HG03342 (cell line): Measurements from ENCODE around the gene UBE2H.
"Not testable (repeated sequence)": the region's sequence is repeated elsewhere in the genome, so short reads cannot be mapped to it uniquely, and the experiment has no call there.

Source experiments
- ATAC-seq: cut with Tn5 transposase; IDR thresholded peaks from one replicate; pipeline ENCODE4 v1.9.1; 2021; ENCODE audit warnings: mild to moderate bottlenecking, moderate library complexity; ENCODE audit not compliant: unreplicated experiment

The UBE2H gene

DNA sequence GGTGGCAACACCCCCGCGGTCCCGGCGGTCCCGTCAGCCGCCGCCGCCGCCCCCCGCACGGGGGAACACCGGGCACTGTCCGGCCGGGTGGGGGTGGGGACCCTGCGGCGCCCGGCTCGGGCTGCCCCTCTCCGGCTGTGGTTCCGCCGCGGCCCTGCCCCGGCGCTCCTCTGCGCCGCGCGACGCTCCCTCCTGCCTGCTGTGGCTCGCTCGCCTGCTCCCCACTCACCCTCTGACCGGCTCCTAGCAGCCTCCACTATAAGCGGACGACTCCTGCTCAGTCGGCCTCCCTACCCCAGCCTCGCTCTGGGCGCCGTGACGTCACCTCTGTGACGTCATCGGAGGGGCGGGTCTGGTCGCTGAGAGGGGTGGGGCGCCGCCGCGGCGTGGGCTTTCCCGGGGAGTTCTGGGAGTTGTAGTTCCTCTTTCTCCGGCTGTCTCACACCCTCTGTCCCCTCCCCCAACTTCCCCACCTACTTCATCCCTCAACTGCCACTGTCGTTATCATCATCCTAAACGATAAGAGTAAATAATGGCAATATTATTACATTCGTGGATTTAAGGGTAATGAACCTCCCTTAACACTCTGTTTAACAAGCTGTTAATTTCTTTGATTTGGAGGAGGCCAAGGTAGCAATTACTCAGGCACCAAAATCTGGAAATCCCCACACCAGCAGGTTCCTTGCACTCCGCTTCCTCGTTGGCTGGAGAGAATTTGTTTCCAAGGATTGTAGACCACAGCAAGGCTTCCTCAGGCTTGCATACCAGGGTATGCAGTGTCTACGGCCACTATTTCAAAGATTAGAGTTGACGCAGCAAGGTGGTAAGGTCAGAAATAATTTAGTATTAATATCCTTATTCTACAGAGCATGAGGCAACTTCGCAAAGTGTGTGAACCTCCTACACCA lies at the start of gene UBE2H:
TSS of gene UBE2H (minus strand) at position 308 of the 908 bp plus-strand sequence. CDS start 405 bp downstream, outside the sequence.
- ATAC-seq, result peak; percentile 64

DNA sequence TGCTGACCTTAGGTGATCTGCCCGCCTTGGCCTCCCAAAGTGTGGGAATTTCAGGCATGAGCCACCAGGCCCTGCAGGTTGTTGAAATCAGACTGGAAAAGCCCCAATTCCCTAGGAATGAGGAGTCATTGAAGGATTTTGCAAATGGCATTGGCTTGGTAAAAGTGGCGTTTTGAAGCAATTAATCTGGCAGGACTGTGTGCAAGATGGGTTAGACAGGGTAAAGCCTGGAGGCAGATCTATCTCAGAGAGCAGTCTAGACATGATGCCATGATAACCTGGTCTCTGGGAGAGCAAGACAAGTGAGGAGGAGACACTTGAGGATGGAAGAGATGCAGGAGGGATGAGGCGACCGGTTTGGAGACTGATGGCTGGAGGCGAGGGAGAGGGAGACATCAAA lies 45.7 kb upstream of the UBE2H start:
- no peak for ATAC-seq

DNA sequence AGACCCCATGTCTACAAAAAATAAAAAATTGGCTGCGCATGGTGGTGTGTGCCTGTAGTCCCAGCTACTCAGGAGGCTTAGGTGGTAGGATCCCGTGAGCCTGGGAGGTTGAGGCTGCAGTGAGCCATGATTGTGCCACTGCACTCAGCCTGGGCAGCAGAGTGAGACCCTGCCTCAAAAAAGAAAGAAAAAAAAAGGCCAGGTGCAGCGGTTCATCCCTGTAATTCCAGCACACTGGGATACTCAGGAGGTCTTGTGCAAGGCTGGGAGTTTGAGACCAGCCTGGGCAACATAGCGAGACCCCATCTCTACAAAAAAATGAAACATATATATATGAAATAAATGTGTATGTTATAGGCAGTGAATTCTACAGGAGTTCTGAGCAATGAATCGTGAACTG lies 44.5 kb upstream of the UBE2H start:
- no peak for ATAC-seq

DNA sequence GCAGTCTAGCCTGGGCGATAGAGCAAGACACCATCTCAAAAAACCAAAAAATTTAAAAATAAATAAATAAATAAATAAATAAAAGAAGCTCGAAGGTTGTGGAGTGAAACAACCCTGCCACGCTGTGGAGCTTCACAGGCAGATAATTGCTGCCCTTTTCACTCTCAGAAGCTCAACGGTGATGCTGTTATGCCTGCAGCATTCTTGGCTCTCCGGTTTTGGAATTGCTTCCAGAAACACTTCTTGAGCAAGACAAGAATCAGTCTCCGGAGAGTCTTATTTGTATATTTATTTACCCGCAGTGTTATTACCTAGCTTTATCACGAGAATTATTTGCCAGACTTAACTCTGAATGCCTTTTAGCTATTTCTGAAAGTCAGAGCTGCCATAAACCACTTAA lies 40.5 kb upstream of the UBE2H start:
- ATAC-seq, result no peak

DNA sequence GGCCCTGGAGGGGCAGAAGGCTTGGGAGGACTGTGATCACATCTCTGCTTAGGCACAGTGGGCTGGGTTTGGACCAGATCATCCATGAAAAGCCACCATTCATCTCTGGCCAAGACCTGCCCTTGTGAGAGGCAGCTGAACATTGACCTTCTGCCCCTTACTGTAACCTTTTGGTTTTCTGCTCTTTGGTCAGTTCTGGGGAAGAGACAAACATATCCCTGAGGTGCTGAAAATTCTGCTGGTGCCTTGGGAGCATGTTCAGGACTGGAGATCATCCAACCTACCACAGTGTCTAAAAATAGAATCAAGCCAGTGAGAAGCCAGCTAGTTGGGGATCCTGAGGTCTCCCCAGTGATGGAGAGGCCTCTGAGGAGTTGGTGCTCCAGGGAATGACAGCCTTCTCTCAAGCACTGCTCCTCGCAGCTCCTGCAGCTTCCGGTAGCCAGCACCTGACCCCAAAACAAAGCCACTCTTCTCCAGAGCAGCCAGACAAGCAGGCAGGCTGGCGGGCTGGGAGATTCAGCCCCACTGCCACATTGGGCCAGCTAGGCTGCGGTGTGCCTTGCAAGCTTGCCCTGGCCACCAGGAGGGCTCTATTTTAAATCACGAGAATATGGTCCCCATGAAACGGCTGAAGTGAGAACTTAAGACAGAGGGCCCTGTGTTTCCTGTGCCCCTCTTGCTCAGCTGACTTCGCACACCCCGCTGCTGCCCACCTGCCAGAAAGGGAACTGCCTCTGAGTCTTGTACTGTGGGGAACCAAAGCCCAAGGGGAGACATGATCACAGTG lies 37.8 kb upstream of the UBE2H start:
- no peak for ATAC-seq

DNA sequence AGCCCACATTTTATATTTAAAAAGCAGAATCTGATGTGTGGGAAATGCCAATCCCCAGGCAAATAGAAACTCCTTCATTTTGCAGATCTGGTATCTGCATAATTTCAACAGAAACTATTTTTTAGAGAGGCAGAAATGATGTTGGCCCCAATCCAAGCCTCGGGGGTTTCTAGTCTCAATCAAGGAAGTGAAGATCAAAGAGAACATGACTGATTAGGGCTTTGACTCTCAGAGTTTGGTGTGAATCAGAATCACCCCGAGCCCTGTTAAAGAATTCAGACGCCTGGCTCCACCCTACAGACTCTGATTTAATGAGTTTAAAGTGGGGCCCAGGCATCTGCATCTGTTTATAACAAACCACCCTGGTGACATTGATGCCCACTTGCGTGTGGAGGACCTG lies 36.7 kb upstream of the UBE2H start:
- no peak for ATAC-seq

DNA sequence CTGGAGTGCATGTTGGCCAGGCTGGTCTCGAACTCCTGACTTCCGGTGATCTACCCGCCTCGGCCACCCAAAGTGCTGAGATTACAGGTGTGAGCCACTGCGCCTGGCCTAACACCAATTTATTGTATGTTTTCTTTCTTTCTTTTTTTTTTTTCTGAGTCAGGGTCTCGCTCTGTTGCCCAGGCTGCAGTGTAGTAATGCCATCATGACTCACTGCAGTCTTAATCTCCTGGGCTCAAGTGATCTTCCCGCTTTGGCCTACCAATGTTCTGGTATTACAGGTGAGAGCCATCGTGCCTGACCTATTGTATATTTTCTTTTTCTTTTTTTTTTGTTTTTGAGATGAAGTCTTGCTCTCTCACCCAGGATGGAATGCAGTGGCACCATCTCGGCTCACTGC lies 33.8 kb upstream of the UBE2H start:
- ATAC-seq, result no peak

DNA sequence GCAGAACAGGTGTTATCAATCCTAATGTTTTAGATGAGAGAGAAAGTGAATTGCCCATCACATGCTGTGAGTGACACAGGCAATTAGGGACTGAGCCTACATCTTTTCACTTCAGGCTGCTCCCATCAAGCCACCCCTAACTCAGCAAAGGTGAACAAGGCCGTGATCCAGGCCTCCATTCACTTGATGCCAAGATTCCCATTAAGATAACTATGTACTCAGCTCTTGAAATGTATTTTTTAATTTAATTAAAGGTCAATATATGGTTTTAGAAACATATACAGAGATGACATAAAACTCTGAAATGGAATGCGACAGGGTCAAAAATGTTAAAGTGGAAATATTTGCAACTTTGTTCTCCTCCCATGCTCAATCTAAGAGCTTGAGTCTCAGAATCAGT lies 27.9 kb upstream of the UBE2H start:
- ATAC-seq, result no peak

DNA sequence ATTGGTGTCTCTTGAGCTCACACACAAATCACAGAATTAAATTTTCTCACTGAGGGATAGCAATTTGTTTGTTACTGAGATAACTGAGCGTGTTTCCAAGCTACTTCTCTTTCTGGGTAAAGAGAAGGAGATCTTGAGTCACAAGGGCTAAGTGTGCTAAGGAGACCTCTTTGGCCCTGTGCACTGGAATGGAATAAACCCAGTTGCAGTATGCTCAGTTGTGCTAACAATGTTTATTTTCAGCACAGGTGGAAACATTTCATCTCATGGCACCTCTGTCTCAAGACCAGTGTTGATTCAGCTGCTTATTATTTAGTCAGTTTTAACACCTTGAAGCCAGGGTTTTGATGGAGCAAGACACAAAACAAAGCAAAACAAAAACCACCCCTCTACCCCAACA lies 22.5 kb upstream of the UBE2H start:
- ATAC-seq, result no peak

DNA sequence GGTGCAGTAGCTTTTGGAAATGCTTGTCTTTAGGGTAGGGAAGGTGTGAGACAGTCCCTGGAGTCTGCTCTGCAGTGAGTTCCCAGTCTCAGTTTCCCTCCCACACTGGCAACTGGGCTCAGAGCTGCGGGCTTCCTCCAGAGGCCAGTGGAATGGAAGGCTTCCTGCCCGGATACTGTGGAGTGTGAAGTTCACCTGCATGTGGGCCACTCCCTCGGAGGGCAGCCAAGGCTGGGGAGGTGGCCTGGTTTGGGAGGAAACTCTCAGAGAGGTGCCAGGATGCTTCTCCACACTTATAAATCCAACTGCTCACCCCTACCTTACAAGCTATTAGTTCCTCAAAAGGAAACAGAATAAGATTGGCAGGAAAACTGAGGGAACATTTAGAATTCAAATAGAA lies 18.1 kb upstream of the UBE2H start:
- ATAC-seq, result no peak

DNA sequence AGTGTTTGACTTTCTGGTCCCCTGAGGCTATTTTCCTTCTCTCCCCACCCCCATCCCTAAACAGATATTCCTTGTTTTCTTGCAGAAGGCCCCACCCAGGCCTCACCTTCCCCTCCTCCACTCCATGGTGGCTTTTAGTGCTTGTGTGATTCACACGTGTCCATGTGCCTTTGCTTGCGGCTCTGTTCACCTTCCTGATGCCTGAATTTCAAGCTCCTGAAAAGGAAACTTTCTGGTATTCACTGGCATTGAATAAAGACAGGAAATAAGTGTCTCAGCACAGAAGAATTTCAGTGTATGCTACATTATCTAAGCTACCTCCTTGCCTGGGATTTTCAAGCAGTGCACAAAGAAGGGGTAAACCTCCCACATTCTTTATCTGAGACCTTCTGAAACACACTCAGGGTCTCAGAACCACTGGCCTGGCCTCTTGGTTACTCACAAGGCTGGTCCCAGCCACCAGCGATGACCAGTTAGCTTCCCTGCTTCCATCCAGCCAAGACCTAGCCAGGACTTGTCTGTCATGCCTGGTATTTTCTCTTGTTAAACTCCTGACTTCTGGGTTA lies 17.2 kb upstream of the UBE2H start:
- no peak for ATAC-seq

DNA sequence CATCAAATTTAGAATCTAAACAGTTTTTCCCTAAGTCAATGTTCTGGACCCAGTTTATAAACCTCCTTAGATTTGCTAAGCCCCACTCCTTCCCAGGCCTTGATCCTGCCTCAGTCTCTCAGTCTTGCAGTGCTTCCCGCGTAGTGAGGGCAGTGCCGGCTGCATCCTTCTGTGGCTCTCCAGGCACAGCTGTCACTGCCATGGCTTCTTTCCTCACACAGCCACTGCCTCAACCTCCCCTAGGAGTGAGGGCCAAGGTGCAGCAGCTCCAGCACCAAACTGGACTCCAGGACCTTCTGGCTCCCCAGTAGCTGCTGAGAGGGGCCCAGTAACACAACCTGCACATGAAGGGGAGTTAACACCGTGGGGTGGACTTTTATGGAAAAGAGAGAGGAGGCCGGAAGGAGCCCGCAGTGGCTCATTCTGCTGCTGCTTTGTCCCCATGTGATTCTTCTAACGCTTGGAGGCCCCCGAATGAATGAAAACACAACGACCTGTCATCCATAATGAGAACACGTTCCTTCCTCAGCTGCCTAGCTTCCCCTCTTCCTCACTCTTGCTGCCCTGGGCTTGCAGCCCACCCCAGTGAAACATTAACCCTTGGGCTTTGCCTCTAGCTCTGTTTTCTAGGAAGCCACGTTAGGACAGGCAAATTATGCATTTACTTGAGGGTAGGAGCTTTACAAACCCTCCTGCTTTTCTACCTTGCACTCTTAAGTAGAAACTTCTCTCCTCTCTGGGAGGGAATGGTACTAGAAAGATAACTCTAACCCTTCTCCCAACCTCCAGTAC lies 16.0 kb upstream of the UBE2H start:
- ATAC-seq, result no peak

DNA sequence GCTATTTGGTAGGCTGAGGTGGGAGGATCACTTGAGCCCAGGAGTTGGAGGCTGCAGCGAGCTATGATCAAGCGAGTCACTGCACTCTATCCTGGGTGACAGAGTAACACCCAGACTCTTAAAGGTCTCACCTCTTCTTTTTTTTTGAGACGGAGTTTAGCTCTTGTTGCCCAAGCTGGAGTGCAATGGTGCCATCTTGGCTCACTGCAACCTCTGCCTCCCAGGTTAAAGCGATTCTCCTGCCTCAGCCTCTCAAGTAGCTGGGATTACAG lies 7.4 kb upstream of the UBE2H start:
- ATAC-seq, result not testable (repeated sequence)

DNA sequence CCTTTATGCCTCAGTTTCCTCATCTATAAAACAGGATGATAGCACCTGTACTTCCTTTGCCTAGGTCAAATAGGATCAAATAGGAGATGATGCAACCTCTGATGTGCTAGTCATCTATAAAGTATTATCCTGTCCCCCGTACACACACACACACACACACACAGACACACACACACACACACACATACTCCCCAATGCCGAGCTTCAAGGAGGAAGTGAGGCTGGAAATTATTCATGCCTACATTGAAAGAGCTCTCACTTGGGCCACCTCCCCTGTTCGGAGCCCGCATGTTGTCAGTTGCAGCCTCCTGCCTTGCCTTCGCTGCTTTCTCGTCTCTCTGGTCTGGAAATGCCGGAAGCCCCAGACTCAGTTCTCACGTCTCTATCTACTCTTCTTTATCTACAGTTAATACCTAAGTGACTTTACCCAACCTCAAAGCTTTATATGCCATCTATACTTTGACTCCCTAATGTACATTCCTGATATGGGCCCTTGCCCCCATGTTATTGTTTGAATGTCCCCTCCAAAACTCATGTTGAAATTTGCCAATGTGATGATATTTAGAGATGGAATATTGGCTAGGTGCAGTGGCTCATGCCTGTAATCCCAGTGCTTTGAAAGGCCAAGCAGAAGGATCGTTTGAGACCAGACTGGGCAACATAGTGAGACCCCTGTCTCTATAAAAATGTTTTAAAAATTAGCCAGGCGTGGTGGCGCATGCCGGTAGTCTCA lies 6.9 kb upstream of the UBE2H start:
- no peak for ATAC-seq

DNA sequence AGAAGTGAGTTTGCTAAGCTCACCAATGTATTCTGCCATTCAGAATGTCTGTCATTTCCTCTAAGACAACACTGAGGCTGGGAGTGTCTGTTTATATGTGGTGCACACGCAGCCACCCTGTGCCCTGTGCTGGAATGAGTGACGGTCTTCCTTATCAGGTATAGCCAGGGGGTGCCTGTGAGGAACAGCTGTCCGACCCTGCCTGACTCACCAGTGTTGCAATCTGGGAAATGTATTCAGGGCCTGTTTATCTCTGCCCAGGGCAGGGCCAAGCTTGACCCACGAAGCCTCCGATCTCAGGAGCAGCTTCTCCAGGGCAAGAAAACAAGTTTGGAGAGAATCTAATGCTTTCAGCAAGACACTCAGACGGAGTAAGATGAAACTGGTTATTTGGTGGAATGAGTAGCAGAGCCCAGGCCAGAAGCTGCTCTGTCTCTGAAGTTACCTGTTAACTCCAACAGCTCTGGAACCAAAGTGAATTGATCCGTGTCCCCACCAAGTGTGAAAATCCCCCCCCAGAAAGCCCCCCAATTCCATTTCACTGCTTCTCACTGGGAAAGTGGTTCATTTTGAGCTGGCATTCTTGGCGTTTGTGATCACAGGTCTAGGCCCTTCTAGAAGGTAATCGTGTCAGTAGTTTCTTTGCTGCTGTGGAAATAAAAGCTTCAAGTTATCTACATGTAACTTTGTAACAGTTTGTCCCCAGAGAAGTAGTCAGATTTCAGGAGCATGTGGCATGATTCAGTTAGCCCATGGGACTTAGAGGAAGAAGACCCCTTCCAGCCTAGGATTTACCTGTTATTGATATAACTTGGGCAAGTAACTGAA lies 6.1 kb upstream of the UBE2H start:
- no peak for ATAC-seq

DNA sequence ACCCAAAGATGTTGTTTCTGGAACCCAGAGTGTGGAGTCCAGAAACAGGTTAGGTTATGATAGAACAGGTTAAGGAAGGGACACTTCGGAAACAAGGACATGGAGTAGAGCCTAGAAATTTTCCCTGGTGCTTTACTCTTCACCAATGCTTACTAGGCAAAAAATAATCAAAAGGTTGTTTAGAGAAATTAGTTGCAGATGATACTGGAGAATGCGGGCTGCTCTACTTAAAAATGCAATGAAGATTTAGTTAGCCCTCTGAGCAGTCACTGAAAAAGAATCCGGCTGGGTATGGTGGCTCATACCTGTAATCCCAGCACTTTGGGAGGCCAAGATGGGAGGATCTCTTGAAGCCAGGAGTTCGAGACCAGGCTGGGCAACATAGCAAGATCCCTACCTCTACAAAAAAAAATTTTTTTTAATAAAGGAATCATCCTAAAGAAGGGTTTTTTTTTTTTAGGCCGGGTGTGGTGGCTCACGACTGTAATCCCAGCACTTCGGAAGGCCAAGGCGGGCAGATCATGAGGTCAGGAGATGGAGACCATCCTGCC lies 3.3 kb upstream of the UBE2H start:
- no peak for ATAC-seq

DNA sequence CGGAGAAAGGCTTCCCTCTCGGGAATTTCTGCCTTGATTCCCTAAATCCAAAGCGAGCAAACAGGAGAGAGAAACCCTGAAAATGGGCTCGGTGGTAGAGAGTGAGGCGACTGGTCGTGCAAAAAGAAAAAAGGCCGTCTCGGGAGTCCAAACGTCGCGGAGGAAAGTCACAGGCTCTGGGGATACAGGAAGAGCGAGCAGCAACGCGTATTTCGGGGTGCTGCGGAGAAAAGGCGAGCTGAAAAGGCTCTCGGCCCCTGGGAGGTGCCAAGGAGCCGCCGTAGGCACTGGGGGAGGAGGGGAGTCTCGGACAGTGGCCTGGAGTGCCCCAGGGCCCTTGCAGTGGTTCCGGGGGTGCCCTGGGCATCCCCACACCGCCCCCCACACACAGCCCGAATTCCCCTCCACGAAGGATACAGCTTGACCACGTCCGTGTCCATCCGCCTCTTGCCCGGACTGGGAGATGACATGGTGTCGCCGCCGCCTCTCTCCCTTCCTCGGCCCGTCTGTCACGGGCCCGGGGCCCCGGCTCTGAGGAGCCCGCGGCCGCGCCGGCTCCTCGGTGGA lies 591 bp downstream of the UBE2H start:
- ATAC-seq, result peak; percentile 13

DNA sequence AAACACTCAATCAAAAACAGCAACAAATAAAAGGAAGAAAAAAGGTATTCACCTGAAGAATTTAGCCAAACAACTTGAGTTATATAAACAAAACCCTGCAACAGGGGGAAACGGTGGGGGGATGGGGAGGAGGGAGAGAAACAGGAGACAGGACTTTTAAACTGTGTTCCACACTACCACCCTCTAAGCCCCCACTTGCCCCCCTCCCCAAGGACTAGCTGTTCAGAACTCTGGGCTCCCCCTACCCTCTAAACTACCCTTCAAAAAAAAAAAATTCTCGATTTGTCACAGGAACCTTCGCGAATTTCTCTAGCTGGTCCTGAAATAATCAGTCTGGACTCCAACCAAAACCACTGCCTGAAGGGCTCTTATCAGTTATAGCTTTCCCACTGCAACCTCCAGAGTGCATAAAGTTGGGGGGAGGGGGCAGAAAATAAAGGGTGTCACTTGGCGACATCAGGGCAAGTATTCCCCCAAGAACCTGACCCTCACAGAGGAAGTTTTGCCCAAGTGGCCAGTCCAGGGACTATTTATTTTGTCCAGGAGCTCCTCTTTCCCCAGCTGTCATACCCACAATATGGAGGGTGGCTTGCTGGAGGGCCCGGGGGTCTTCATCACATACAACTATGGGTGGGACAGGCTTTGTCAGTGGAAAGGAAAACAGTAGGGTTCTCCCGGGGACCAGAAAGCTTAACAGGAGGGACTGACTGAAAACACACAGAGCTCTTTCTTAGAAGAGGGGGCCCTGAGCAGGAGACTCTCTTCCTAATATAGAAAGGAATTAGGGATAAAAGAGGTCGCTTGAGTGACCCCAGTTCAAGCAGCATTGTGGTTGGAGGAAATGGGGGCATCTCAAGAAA lies 1.3 kb downstream of the UBE2H start:
- no peak for ATAC-seq
